Transverse colon (tissue), 4 donors: ENCODE measurements around the gene SLIT1. TPM values are rescaled to one million over a fixed set of nuclear protein-coding genes. Genes with fewer than 3 reads are reported as not detected.

Experiments
- DNase-seq: peaks from one replicate; pipeline ENCODE4 v3.0.0-alpha.2; 2019
- H3K27ac ChIP-seq, 4 donors: fragments of 200-600 bp; sonication (generic); 2 replicates each; pipeline ENCODE4 v1.5.1; 2016 to 2018; ENCODE audit warnings: inconsistent platforms in 4 of 4
- H3K27me3 ChIP-seq: fragments of 200-600 bp; sonication (generic); 2 replicates; pipeline ENCODE4 v1.5.1; 2017; ENCODE audit warnings: inconsistent platforms
- H3K36me3 ChIP-seq, 4 donors: fragments of 200-600 bp; sonication (generic); 2 replicates each; pipeline ENCODE4 v1.5.1; 2017 to 2019; ENCODE audit warnings: inconsistent platforms in 4 of 4
- H3K4me1 ChIP-seq, 4 donors: fragments of 200-600 bp; sonication (generic); 2 replicates each; pipeline ENCODE4 v1.5.1; 2017 to 2020; ENCODE audit warnings: inconsistent platforms in 4 of 4
- H3K4me3 ChIP-seq, 4 donors: fragments of 200-600 bp; sonication (generic); 1 replicate in 1 of 4; 2 replicates in 3 of 4; pipeline versions ENCODE4 v1.5.1 to v1.6.1; 2017 to 2019; ENCODE audit warnings: inconsistent platforms in 4 of 4
- H3K9me3 ChIP-seq, 2 donors: fragments of 200-600 bp; sonication (generic); 2 replicates each; pipeline ENCODE4 v1.5.1; 2017 to 2019; ENCODE audit warnings: inconsistent platforms in 2 of 2
- EP300 ChIP-seq: sonication (generic); formaldehyde crosslinking; IDR thresholded peaks from one replicate; pipeline ENCODE4 v1.6.1; 2017; ENCODE audit warnings: antibody characterized with exemption, low read depth
- POLR2A ChIP-seq: fragments of 450-650 bp; IDR thresholded peaks from one replicate; pipeline ENCODE4 v1.6.1; 2016; ENCODE audit warnings: antibody characterized with exemption, mild to moderate bottlenecking, moderate library complexity
- POLR2AphosphoS5 ChIP-seq, 3 donors: sonication (generic); formaldehyde crosslinking; IDR thresholded peaks; one replicate each; pipeline ENCODE4 v1.6.1; 2016; ENCODE audit warnings: antibody characterized with exemption in 3 of 3
- WGBS, 2 donors: methylation state at CpG; one replicate each; pipeline ENCODE4 v1.1.5; 2018; ENCODE audit warnings: low coverage in 1 of 2; 5-methylcytosine and 5-hydroxymethylcytosine counted together
- in situ Hi-C, 4 donors: fragments of 200-750 bp; cut with MboI; loops; one replicate each; pipeline versions ENCODE4 v1.15.0 to v1.15.1; 2017; ENCODE audit warnings: low sequenced_read_pairs in 3 of 4, low pct_ligation_motif_present in 1 of 4, low pct_unique_long_range_greater_than_20kb in 1 of 4
- intact Hi-C: fragments of 100-400 bp; cut with DNase I; formaldehyde crosslinking; loops from one replicate; pipeline ENCODE4 v1.15.1; 2023; ENCODE audit warnings: low total_unique reads
- total RNA-seq, 4 donors: library from RNA; depleted of rRNA; stranded (reverse); fragments of >200 nt; gene quantifications; one replicate each; pipeline ENCODE4 v1.1.0, GENCODE V29; 2016
- TF ChIP-seq, protein P1 (sequence below), 5 experiments: fragments of 200-600 bp in 3 of 5; fragments of 450-650 bp in 2 of 5; sonication (generic) in 3 of 5; IDR thresholded peaks; 1 replicate in 2 of 5; 2 replicates in 3 of 5; pipeline ENCODE4 v1.5.1; 2016 to 2017; ENCODE audit warnings: antibody characterized with exemption in 5 of 5, inconsistent platforms in 3 of 5, mild to moderate bottlenecking in 2 of 5, moderate library complexity in 1 of 5

SLIT1 gene
- 1 to 10 TPM in 1 of 4 donors, under 1 TPM in 2, not detected in 1; 0.27 to 1.9 (median 0.32) TPM for total RNA-seq

DNA sequence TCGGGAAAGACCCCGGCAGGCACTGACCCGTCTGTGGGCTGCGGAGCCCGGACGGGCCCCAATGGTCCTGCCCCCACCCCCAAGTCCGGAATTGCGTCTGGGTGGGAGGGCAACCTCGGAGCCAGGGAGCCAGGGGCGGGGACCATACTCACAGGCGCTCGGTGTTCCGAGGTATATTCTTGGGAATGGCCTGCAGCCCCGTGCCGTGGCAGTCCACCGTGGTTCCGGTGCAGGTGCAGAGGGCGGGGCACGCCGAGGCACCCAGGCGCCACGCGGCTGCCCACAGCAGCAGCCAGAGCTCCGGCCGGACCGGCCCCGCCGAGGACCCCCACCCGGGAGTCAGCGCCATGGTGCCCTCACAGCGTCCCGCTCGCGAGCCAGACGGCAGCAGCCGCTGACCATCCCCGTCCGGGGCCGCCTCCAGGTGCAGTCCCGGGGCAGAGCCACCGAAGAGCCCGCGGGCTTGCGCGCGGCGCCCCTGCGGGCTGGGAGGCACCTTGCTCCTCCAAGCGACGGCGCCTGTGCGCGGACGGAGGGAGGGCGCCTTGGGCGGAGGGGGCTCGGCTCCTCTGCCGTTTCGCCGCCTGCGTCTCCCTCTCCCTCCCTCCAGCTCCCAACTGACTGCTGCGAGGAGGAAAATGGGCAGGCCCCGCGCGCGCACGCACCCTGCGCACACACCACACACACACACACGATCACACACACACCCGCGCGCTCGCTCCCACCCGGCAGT, at the start of gene SLIT1:
Gene SLIT1 (minus strand): TSS at position 634 of the 733 bp plus-strand sequence. CDS start 285 bp downstream, at position 349.
- peaks cover 5 to 9% (median 7%) of the 10 kb centered on the region in 4 donors for H3K4me1 ChIP-seq
- H3K27ac ChIP-seq, result no peak within 1 kb of the TSS
- TF ChIP-seq, protein P1, sequence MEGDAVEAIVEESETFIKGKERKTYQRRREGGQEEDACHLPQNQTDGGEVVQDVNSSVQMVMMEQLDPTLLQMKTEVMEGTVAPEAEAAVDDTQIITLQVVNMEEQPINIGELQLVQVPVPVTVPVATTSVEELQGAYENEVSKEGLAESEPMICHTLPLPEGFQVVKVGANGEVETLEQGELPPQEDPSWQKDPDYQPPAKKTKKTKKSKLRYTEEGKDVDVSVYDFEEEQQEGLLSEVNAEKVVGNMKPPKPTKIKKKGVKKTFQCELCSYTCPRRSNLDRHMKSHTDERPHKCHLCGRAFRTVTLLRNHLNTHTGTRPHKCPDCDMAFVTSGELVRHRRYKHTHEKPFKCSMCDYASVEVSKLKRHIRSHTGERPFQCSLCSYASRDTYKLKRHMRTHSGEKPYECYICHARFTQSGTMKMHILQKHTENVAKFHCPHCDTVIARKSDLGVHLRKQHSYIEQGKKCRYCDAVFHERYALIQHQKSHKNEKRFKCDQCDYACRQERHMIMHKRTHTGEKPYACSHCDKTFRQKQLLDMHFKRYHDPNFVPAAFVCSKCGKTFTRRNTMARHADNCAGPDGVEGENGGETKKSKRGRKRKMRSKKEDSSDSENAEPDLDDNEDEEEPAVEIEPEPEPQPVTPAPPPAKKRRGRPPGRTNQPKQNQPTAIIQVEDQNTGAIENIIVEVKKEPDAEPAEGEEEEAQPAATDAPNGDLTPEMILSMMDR (IDR thresholded peaks at IDR 0.05), result no peak
- TF ChIP-seq POLR2A (no peak), EP300 (no peak), POLR2AphosphoS5 (IDR thresholded peaks at IDR 0.05) (no peak)
- no peak for DNase-seq
- H3K27me3 ChIP-seq, result peaks cover 77% of the 10 kb centered on the region
- peak within 1 kb of the TSS in 2 of 4 donors; percentile 2 to 19 for H3K4me3 ChIP-seq
- 2% methylated on average over 28 of the region's 74 CpGs; no CpG with 5 or more reads in 1 of the 2 donors for WGBS, 2 donors
- intact Hi-C loops, result no loop called here
- in situ Hi-C loops, result no loop called here
- no peaks in the 10 kb centered on the region for H3K9me3 ChIP-seq
- no peaks in the 10 kb centered on the region for H3K36me3 ChIP-seq

DNA sequence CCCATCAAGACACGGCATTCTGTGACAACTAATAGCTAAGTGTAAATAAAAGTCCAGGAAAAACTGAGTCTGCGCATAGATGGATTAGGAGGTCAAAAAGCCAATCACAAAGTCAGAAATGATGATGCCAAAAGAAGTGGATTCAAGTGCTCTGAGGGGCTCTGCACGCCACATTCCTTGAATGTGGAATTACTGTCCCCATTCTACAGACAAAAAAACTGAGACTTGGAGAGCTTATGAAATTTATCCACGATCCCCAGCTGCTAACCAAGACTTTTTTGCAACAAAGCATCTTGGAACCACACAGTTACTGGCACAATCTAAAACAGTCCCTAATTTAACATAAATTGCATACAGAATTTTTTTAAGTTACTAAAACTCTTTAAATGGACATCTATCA, 49.6 kb upstream of the SLIT1 start:
- H3K27me3 ChIP-seq, result no peaks in the 10 kb centered on the region
- H3K4me1 ChIP-seq, result no peaks in the 10 kb centered on the region
- no peak overlapping the region for H3K4me3 ChIP-seq
- peaks cover 0 to 6% (median 0%) of the 10 kb centered on the region in 4 donors for H3K36me3 ChIP-seq
- DNase-seq, result no peak
- in situ Hi-C loops (no loop called here), intact Hi-C loops (no loop called here)
- no peak overlapping the region for H3K27ac ChIP-seq
- no peaks in the 10 kb centered on the region for H3K9me3 ChIP-seq
- TF ChIP-seq, protein P1 (IDR thresholded peaks at IDR 0.05), result no peak
- TF ChIP-seq POLR2A, result no peak
- no peak for TF ChIP-seq EP300
- no peak for TF ChIP-seq POLR2AphosphoS5 (IDR thresholded peaks at IDR 0.05)
- WGBS, 2 donors, result 91 to 100% methylated on average over 3 to 4 of the region's 4 CpGs

DNA sequence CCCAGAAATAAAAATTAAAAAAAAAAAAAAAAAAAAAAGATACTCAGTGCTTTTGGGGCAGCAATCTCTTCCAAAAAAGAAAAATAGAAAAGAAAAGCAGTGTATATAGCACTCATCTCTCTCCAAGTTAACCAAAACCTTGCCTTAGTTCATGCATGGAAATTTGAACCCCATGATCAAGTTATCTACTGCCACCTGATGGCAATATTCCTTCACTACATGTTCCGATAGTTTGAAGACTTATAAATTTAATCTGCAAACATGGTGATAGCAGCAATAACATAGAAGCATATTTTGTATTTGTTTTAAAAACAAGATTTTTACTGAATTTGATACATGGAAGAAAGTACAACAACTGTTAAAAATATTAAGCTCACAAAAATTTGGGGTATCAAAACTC, 48.6 kb upstream of the SLIT1 start:
- no peak overlapping the region for H3K27ac ChIP-seq
- in situ Hi-C loops, result no loop called here
- no peak for DNase-seq
- H3K4me3 ChIP-seq, result no peak overlapping the region
- peaks cover 0 to 6% (median 0%) of the 10 kb centered on the region in 4 donors for H3K36me3 ChIP-seq
- H3K27me3 ChIP-seq, result no peaks in the 10 kb centered on the region
- TF ChIP-seq, protein P1 (IDR thresholded peaks at IDR 0.05), result peak; percentile 39 to 53 (median 44)
- TF ChIP-seq POLR2AphosphoS5 (IDR thresholded peaks at IDR 0.05), result no peak
- intact Hi-C loops, result no loop called here
- 44 to 60% methylated on average over 1 of the region's 1 CpG for WGBS, 2 donors
- no peaks in the 10 kb centered on the region for H3K4me1 ChIP-seq
- no peaks in the 10 kb centered on the region for H3K9me3 ChIP-seq

DNA sequence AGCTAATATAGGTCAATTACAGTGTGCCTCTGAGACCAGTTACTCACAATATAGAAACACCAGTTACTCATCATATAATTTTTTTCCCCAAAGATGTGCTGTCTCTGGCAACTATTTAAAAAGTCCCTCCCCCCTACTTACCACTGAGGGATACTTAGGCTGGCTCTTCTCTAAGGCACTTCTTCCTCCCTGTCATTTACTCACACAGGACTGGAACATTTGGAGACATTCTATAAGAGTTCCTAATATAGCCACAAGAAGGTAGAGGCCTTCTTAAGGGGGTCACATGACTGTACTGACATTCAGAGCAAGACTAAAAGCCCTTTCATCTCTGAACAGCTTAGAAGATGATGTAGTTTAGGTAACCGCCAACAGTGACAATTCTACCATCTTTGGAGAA, 44.4 kb upstream of the SLIT1 start:
- no peak for DNase-seq
- H3K27me3 ChIP-seq, result no peaks in the 10 kb centered on the region
- intact Hi-C loops (no loop called here), in situ Hi-C loops (no loop called here)
- 95 to 100% methylated on average over 1 of the region's 1 CpG for WGBS, 2 donors
- H3K4me1 ChIP-seq, result no peaks in the 10 kb centered on the region
- H3K36me3 ChIP-seq, result peaks cover 0 to 5% (median 2%) of the 10 kb centered on the region in 4 donors
- TF ChIP-seq POLR2A, result no peak
- no peak for TF ChIP-seq EP300
- TF ChIP-seq, protein P1 (IDR thresholded peaks at IDR 0.05), result no peak
- TF ChIP-seq POLR2AphosphoS5 (IDR thresholded peaks at IDR 0.05), result no peak
- no peak overlapping the region for H3K4me3 ChIP-seq
- H3K9me3 ChIP-seq, result no peaks in the 10 kb centered on the region
- H3K27ac ChIP-seq, result no peak overlapping the region
